Naive thymus-derived CD4-positive, alpha-beta T cell (primary cell): ENCODE results near the gene ENSA. TPM values are rescaled to one million over a fixed set of nuclear protein-coding genes. Genes with fewer than 3 reads are reported as not detected.
"Not testable (repeated sequence)": the region's sequence is repeated elsewhere in the genome, so short reads cannot be mapped to it uniquely, and the experiment has no call there.

Experiments
- ATAC-seq: fragments of 150-1000 bp; cut with Tn5 transposase; 2 replicates; pipeline ENCODE4 v1.10.0; 2021; ENCODE audit warnings: mild to moderate bottlenecking, moderate library complexity
- CTCF ChIA-PET: fragments of 350-600 bp; sonication (Branson Sonifier 250); formaldehyde crosslinking; loops from one replicate; lab custom pipeline; 2021; ENCODE audit warnings: antibody characterized with exemption; lab: Charles Lee
- POLR2A ChIA-PET: fragments of 350-600 bp; sonication (Branson Sonifier 250); formaldehyde crosslinking; loops from one replicate; lab custom pipeline; 2021; ENCODE audit warnings: antibody characterized with exemption, inconsistent platforms; lab: Charles Lee
- DNase-seq, 9 donors: peaks; one replicate each; pipeline versions ENCODE4 v3.0.0 to v3.0.0-alpha.2; 2020 to 2022; ENCODE audit warnings: mixed read lengths in 1 of 9
- H3K27ac ChIP-seq: one replicate; pipeline ENCODE4 v1.7.0; 2013; ENCODE audit warnings: mild to moderate bottlenecking, low read depth, low read length, moderate library complexity
- H3K27me3 ChIP-seq, 2 donors: one replicate each; pipeline ENCODE4 v1.7.0; 2013; ENCODE audit warnings: low read length in 2 of 2, mild to moderate bottlenecking in 2 of 2, moderate library complexity in 2 of 2; ENCODE audit not compliant: control insufficient read depth in 2 of 2, insufficient read depth in 2 of 2
- H3K36me3 ChIP-seq, 3 experiments: 1 replicate in 2 of 3; 2 replicates in 1 of 3; pipeline ENCODE4 v1.7.0; 2013; ENCODE audit warnings: low read length in 3 of 3, mild to moderate bottlenecking in 3 of 3, moderate library complexity in 1 of 3; ENCODE audit not compliant: insufficient read depth in 3 of 3, control insufficient read depth in 2 of 3
- H3K4me1 ChIP-seq, 2 donors: one replicate each; pipeline ENCODE4 v1.7.0; 2013; ENCODE audit warnings: low read length in 2 of 2, mild to moderate bottlenecking in 2 of 2, moderate library complexity in 1 of 2; ENCODE audit not compliant: control insufficient read depth in 2 of 2, insufficient read depth in 2 of 2
- H3K4me3 ChIP-seq: 2 replicates; pipeline ENCODE4 v1.7.0; 2013; ENCODE audit warnings: mild to moderate bottlenecking, low read length
- H3K9me3 ChIP-seq, 3 experiments: 1 replicate in 2 of 3; 2 replicates in 1 of 3; pipeline ENCODE4 v1.7.0; 2013; ENCODE audit warnings: low read length in 3 of 3; ENCODE audit not compliant: control insufficient read depth in 2 of 3
- H3K27ac Mint-ChIP-seq, 9 donors: one replicate each; pipeline ENCODE4 v1.8.0; 2020 to 2022; ENCODE audit warnings: mixed read lengths in 9 of 9, mild to moderate bottlenecking in 8 of 9, moderate library complexity in 5 of 9, inconsistent platforms in 2 of 9
- H3K27me3 Mint-ChIP-seq, 5 donors: one replicate each; pipeline ENCODE4 v1.8.0; 2021 to 2022; ENCODE audit warnings: mixed read lengths in 5 of 5, mild to moderate bottlenecking in 1 of 5
- H3K36me3 Mint-ChIP-seq, 5 donors: one replicate each; pipeline ENCODE4 v1.8.0; 2020 to 2022; ENCODE audit warnings: mixed read lengths in 5 of 5, mild to moderate bottlenecking in 3 of 5, inconsistent platforms in 1 of 5
- H3K4me1 Mint-ChIP-seq, 7 donors: one replicate each; pipeline ENCODE4 v1.8.0; 2020 to 2022; ENCODE audit warnings: mixed read lengths in 7 of 7, mild to moderate bottlenecking in 3 of 7, inconsistent platforms in 1 of 7
- H3K4me3 Mint-ChIP-seq, 10 donors: one replicate each; pipeline ENCODE4 v1.8.0; 2020 to 2022; ENCODE audit warnings: mild to moderate bottlenecking in 10 of 10, mixed read lengths in 10 of 10, moderate library complexity in 6 of 10, inconsistent platforms in 2 of 10
- H3K9me3 Mint-ChIP-seq, 11 donors: one replicate each; pipeline ENCODE4 v1.8.0; 2020 to 2022; ENCODE audit warnings: mixed read lengths in 11 of 11, mild to moderate bottlenecking in 4 of 11, inconsistent platforms in 1 of 11, moderate library complexity in 1 of 11
- intact Hi-C, 2 donors: fragments of 100-400 bp; cut with micrococcal nuclease; formaldehyde crosslinking; loops; one replicate each; pipeline ENCODE4 v1.15.1; 2023
- polyA plus RNA-seq, 2 donors: library from polyadenylated mRNA; unstranded; fragments of 300-500 nt; fragmentation: Illumina TruSeq; gene quantifications; one replicate each; pipeline ENCODE4 v1.2.3, GENCODE V29; 2021
- total RNA-seq, 6 experiments: library from RNA in 5 of 6; stranded (reverse) in 5 of 6; gene quantifications; 1 replicate in 5 of 6; 2 replicates in 1 of 6; pipeline ENCODE4 v1.2.3 and lab custom pipeline; 2021 to 2026

Gene ENSA
- total and polyA plus RNA-seq, 7 experiments from 2014 or later, result 59.4 to 178 (median 102) TPM

DNA sequence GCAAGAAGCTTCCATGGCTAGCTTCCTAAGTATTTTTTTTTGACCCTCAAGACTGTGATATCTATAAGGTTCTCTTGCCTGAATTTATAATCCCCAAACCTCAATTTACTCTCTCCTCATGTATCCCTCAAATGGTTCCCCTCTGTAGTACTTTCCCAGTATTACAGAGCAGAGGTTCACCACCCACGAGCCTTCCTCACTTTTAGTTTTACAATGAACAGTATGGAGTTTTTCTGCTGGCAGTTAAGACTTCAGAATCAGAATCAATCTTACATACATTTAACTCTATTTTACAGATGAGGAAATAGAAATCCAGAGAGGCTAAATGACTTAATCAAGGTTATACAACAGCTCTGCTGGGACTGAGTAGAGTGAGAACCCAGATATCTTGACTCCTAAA lies 4.9 kb downstream of the ENSA start:
- ATAC-seq, H3K27me3 ChIP-seq, intact Hi-C loops, H3K9me3 ChIP-seq, H3K27me3 Mint-ChIP-seq, H3K27ac ChIP-seq, H3K4me3 ChIP-seq, DNase-seq, H3K9me3 Mint-ChIP-seq: not testable (repeated sequence)
- Mint-ChIP-seq H3K4me1 (peaks cover 17 to 73% (median 42%) of the 10 kb centered on the region in 7 donors), H3K4me3 (peak overlapping the region in 1 of 10 donors; percentile 3), H3K36me3 (peaks cover 11 to 46% (median 29%) of the 10 kb centered on the region in 5 donors), H3K27ac (peak overlapping the region in 6 of 9 donors; percentile 27 to 69 (median 46))
- CTCF ChIA-PET, result interaction anchor here (12.1 kb wide), 1 partner anchor 62 kb away, joined by 272 read pairs; no protein-coding TSS in a partner anchor
- POLR2A ChIA-PET, result interaction anchor here (1.5 to 16.6 kb wide), 3 partner anchors 10 to 61 kb away, joined by 5 to 254 read pairs (median 92); partner anchors contain the start of gene MCL1
- Histone ChIP-seq H3K36me3 (peaks cover 4 to 65% (median 34%) of the 10 kb centered on the region in 3 experiments), H3K4me1 (peaks cover 11 to 41% of the 10 kb centered on the region in 2 donors)

- DNase-seq, H3K9me3 Mint-ChIP-seq, H3K27me3 Mint-ChIP-seq, H3K4me3 Mint-ChIP-seq, ATAC-seq, H3K4me3 ChIP-seq, H3K27ac ChIP-seq, intact Hi-C loops, H3K27me3 ChIP-seq, H3K9me3 ChIP-seq: not testable (repeated sequence)
- Mint-ChIP-seq H3K27ac (peak overlapping the region in 4 of 9 donors; percentile 37 to 65 (median 59)), H3K4me1 (peaks cover 20 to 77% (median 46%) of the 10 kb centered on the region in 7 donors), H3K36me3 (peaks cover 15 to 50% (median 34%) of the 10 kb centered on the region in 5 donors)
- CTCF ChIA-PET, result interaction anchor here (12.1 kb wide), 1 partner anchor 61 kb away, joined by 272 read pairs; no protein-coding TSS in a partner anchor
- POLR2A ChIA-PET, result interaction anchor here (1.5 to 16.6 kb wide), 3 partner anchors 10 to 60 kb away, joined by 5 to 254 read pairs (median 92); partner anchors contain the start of gene MCL1
- Histone ChIP-seq H3K4me1 (peaks cover 13 to 44% of the 10 kb centered on the region in 2 donors), H3K36me3 (peaks cover 4 to 65% (median 34%) of the 10 kb centered on the region in 3 experiments)
Observed at GRCh38 chr1:150624134-150624533, 5.3 kb downstream of the ENSA start.

DNA sequence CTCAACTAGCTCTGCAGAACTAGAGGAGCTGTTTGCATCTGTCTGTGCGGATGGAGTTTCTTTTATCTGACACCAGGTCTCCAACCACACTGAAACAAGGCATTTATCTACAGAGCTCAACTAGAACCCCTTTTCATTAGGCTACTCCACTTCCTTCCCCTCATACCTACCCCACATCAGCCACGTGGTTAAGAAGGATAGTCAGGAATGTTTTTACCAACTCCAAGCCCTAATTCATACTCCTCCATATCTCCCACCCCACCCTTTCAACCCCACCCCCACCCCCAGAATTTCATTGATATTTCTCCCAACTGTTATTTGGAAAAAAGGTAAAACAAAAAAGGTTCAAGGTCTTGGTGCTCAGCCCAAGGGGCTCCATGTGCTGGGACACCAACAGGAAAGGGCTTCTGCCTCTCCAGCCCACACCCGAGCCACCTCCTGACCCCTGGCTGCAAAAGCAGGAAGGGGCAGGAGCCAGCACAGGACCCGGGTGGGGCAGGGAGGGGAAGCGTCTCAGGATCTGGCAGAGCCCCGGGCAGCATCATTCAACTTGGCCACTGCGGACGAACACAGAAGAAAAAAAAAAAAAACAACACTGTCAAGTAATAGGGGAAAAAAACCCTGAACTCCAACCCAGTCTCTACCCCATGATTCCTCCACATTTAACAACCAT lies 7.0 kb downstream of the ENSA start:
- Mint-ChIP-seq H3K27me3 (no peaks in the 10 kb centered on the region), H3K36me3 (peaks cover 15 to 48% (median 34%) of the 10 kb centered on the region in 5 donors), H3K4me1 (peaks cover 18 to 67% (median 47%) of the 10 kb centered on the region in 7 donors), H3K27ac (peak overlapping the region; percentile 48 to 91 (median 78)), H3K9me3 (no peaks in the 10 kb centered on the region), H3K4me3 (peak overlapping the region in 3 of 10 donors; percentile 3 to 64 (median 54))
- no peak for ATAC-seq
- peak overlapping the region; percentile 49 for H3K27ac ChIP-seq
- no peaks in the 10 kb centered on the region for H3K9me3 ChIP-seq
- H3K4me1 ChIP-seq, result peaks cover 5 to 32% of the 10 kb centered on the region in 2 donors
- H3K36me3 ChIP-seq, result peaks cover 4 to 70% (median 31%) of the 10 kb centered on the region in 3 experiments
- no peak for DNase-seq
- ChIA-PET CTCF (interaction anchor here (1.3 to 12.1 kb wide), 3 partner anchors 16 to 60 kb away, joined by 3 to 272 read pairs (median 5); partner anchors contain the start of gene MCL1), POLR2A (interaction anchor here (0.5 to 16.6 kb wide), 4 partner anchors 11 to 326 kb away, joined by 3 to 254 read pairs (median 48); partner anchors contain the start of gene MCL1)
- no peaks in the 10 kb centered on the region for H3K27me3 ChIP-seq
- intact Hi-C loops, result no loop called here
- H3K4me3 ChIP-seq, result no peak overlapping the region

- peak overlapping the region in 8 of 10 donors; percentile 16 to 64 (median 46) for H3K4me3 Mint-ChIP-seq
- no peaks in the 10 kb centered on the region for H3K9me3 Mint-ChIP-seq
- no peaks in the 10 kb centered on the region for H3K27me3 Mint-ChIP-seq
- POLR2A ChIA-PET, result interaction anchor here (0.9 to 16.6 kb wide), 3 partner anchors 10 to 58 kb away, joined by 3 to 254 read pairs (median 92); partner anchors contain the start of gene MCL1
- H3K36me3 Mint-ChIP-seq, result peaks cover 15 to 48% (median 39%) of the 10 kb centered on the region in 5 donors
- H3K4me1 Mint-ChIP-seq, result peaks cover 17 to 65% (median 51%) of the 10 kb centered on the region in 7 donors
- CTCF ChIA-PET, result interaction anchor here (0.6 to 12.1 kb wide), 9 partner anchors 8 to 299 kb away, joined by 3 to 272 read pairs (median 5); partner anchors contain the start of genes ENSA and MCL1
- no peaks in the 10 kb centered on the region for H3K9me3 ChIP-seq
- H3K4me3 ChIP-seq, result no peak overlapping the region
- intact Hi-C loops, result loop anchor here (1.0 to 2.0 kb wide), 11 partner anchors 8 to 535 kb away; partner anchors contain the start of genes MCL1 (in 2 of the 2) and TNFAIP8L2 (in 1 of the 2)
- H3K4me1 ChIP-seq, result peaks cover 5 to 32% of the 10 kb centered on the region in 2 donors
- DNase-seq (peak in 7 of 9 donors; percentile 53 to 74 (median 65)), ATAC-seq (peak; percentile 78)
- peak overlapping the region; percentile 49 for H3K27ac ChIP-seq
- peak overlapping the region; percentile 48 to 91 (median 83) for H3K27ac Mint-ChIP-seq
- H3K27me3 ChIP-seq, result no peaks in the 10 kb centered on the region
- H3K36me3 ChIP-seq, result peaks cover 4 to 70% (median 23%) of the 10 kb centered on the region in 3 experiments
Observed at GRCh38 chr1:150621497-150622302, 7.7 kb downstream of the ENSA start.

- peaks cover 20 to 69% (median 54%) of the 10 kb centered on the region in 7 donors for H3K4me1 Mint-ChIP-seq
- Histone ChIP-seq H3K36me3 (peaks cover 3 to 63% (median 15%) of the 10 kb centered on the region in 3 experiments), H3K4me1 (peaks cover 11 to 29% of the 10 kb centered on the region in 2 donors), H3K27ac (peak overlapping the region; percentile 43), H3K27me3 (no peaks in the 10 kb centered on the region), H3K9me3 (no peaks in the 10 kb centered on the region), H3K4me3 (no peak overlapping the region)
- DNase-seq (no peak), ATAC-seq (no peak)
- no peaks in the 10 kb centered on the region for H3K9me3 Mint-ChIP-seq
- H3K4me3 Mint-ChIP-seq, result peak overlapping the region in 1 of 10 donors; percentile 55
- intact Hi-C loops, result loop anchor here (1.0 to 2.0 kb wide), 11 partner anchors 8 to 536 kb away; partner anchors contain the start of genes MCL1 (in 2 of the 2) and TNFAIP8L2 (in 1 of the 2)
- CTCF ChIA-PET, result interaction anchor here (0.6 to 12.1 kb wide), 7 partner anchors 8 to 58 kb away, joined by 3 to 272 read pairs (median 4); partner anchors contain the start of gene ENSA
- peak overlapping the region in 8 of 9 donors; percentile 52 to 91 (median 80) for H3K27ac Mint-ChIP-seq
- no peaks in the 10 kb centered on the region for H3K27me3 Mint-ChIP-seq
- H3K36me3 Mint-ChIP-seq, result peaks cover 15 to 49% (median 41%) of the 10 kb centered on the region in 5 donors
- POLR2A ChIA-PET, result interaction anchor here (0.7 to 16.6 kb wide), 6 partner anchors 9 to 224 kb away, joined by 3 to 254 read pairs (median 4); partner anchors contain the start of genes ENSA and MCL1
Observed at GRCh38 chr1:150620919-150621318, 8.5 kb downstream of the ENSA start.
